ENCODE data around the gene LRRC2.

The LRRC2 gene

GRCh38 chr3:46558184-46559043 lies 7.7 kb downstream of the LRRC2 start:
- H3K4me3 ChIP-seq (ENCODE audit: control insufficient read depth, low read depth, low read length) = peak overlapping the region; percentile 62
- peak; percentile 83 for TF ChIP-seq CTCF (conservative IDR thresholded peaks at IDR 0.05; ENCODE audit: control insufficient read depth, insufficient read depth, low read depth, low read length)
- peak; percentile 90 for DNase-seq (ENCODE audit: low read depth)

- H3K4me3 ChIP-seq (ENCODE audit: control insufficient read depth, low read depth, low read length) = no peak overlapping the region
- no peak for DNase-seq (ENCODE audit: low read depth)
- no peak for TF ChIP-seq CTCF (conservative IDR thresholded peaks at IDR 0.05; ENCODE audit: control insufficient read depth, insufficient read depth, low read depth, low read length)
These were observed 8.3 kb downstream of the LRRC2 start for GRCh38 chr3:46557814-46558183.

GRCh38 chr3:46553154-46553553 lies 12.9 kb downstream of the LRRC2 start:
- TF ChIP-seq CTCF (conservative IDR thresholded peaks at IDR 0.05; ENCODE audit: control insufficient read depth, insufficient read depth, low read depth, low read length) = no peak
- no peak overlapping the region for H3K4me3 ChIP-seq (ENCODE audit: control insufficient read depth, low read depth, low read length)
- no peak for DNase-seq (ENCODE audit: low read depth)

- H3K4me3 ChIP-seq (ENCODE audit: control insufficient read depth, low read depth, low read length) = no peak overlapping the region
- DNase-seq (ENCODE audit: low read depth) = no peak
- TF ChIP-seq CTCF (conservative IDR thresholded peaks at IDR 0.05; ENCODE audit: control insufficient read depth, insufficient read depth, low read depth, low read length) = no peak
These were observed 13.6 kb downstream of the LRRC2 start for GRCh38 chr3:46552538-46552937.

- no peak for TF ChIP-seq CTCF (conservative IDR thresholded peaks at IDR 0.05; ENCODE audit: control insufficient read depth, insufficient read depth, low read depth, low read length)
- no peak for DNase-seq (ENCODE audit: low read depth)
These were observed 14.5 kb downstream of the LRRC2 start for GRCh38 chr3:46551615-46552014.

GRCh38 chr3:46549989-46550388 lies 16.1 kb downstream of the LRRC2 start:
- no peak for DNase-seq (ENCODE audit: low read depth)
- no peak overlapping the region for H3K4me3 ChIP-seq (ENCODE audit: control insufficient read depth, low read depth, low read length)
- no peak for TF ChIP-seq CTCF (conservative IDR thresholded peaks at IDR 0.05; ENCODE audit: control insufficient read depth, insufficient read depth, low read depth, low read length)

More at GRCh38 chr3:46551615-46552014, 14.5 kb downstream of the LRRC2 start:
- H3K4me3 ChIP-seq (ENCODE audit: control insufficient read depth, low read depth, low read length) = no peak overlapping the region

Measured in fibroblast of mammary gland (primary cell).